Testis (tissue), 2 donors: ENCODE measurements around the gene PCSK1N.

Experiments used
- CTCF ChIP-seq, 3 experiments: fragments of 450-650 bp in 2 of 3; fragments of 200-600 bp in 1 of 3; sonication (generic) in 1 of 3; IDR thresholded peaks; one replicate each; pipeline ENCODE4 v1.5.1; 2016 to 2019; ENCODE audit warnings: antibody characterized with exemption in 3 of 3, mild to moderate bottlenecking in 2 of 3, moderate library complexity in 1 of 3
- POLR2A ChIP-seq: fragments of 450-650 bp; IDR thresholded peaks from one replicate; pipeline ENCODE4 v1.6.1; 2017; ENCODE audit warnings: antibody characterized with exemption, mild to moderate bottlenecking, moderate library complexity

- no peak for TF ChIP-seq CTCF (IDR thresholded peaks at IDR 0.05)
- TF ChIP-seq POLR2A, result no peak
These were observed 21.8 kb downstream of the PCSK1N start for GRCh38 chrX:48813644-48814043.
